ENCODE measurements around the gene SLC22A2. TPM values are rescaled to one million over a fixed set of nuclear protein-coding genes. Genes with fewer than 3 reads are reported as not detected.

Gene SLC22A2
- total RNA-seq, 4 donors from 2014 or later = not detected

DNA sequence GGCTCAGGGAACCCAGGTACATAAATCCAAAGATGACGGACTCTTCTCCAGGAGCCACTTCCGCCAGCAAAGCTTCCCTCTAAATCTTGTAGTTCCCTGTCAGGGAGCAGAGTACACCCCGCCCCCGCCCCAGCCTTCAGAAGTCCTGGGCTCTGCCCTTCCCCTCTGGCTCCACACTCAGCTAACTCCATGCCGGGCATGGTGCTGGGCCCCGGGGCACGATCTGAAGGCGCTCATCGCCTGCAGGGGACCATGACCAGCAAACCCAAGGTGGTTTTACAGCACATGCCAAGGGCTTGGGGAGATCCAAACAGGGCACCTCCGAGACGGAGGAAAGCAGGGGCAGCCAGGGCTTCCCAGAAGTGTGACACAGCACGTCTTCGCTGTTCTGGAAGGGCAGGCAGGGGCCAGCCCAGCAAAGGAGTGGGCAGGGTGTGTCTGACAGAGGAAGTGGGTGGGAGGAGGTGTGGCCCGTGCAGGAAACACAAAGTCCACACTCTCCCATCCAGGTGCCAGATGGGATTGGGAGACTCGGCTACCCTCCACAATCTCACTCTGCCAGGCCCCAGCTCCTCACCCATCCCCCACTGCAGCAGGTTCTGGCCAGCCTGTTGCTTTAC, 41.6 kb upstream of the SLC22A2 start:
- no peak for DNase-seq
- Histone ChIP-seq H3K4me1 (no peaks in the 10 kb centered on the region), H3K36me3 (no peaks in the 10 kb centered on the region), H3K4me3 (replicated peaks in 1 of 3) (no peak overlapping the region), H3K27ac (no peak overlapping the region), H3K9me3 (no peaks in the 10 kb centered on the region), H3K27me3 (no peaks in the 10 kb centered on the region)
- intact Hi-C loops (cut with DNase I) = no loop called here
- TF ChIP-seq, protein P1, sequence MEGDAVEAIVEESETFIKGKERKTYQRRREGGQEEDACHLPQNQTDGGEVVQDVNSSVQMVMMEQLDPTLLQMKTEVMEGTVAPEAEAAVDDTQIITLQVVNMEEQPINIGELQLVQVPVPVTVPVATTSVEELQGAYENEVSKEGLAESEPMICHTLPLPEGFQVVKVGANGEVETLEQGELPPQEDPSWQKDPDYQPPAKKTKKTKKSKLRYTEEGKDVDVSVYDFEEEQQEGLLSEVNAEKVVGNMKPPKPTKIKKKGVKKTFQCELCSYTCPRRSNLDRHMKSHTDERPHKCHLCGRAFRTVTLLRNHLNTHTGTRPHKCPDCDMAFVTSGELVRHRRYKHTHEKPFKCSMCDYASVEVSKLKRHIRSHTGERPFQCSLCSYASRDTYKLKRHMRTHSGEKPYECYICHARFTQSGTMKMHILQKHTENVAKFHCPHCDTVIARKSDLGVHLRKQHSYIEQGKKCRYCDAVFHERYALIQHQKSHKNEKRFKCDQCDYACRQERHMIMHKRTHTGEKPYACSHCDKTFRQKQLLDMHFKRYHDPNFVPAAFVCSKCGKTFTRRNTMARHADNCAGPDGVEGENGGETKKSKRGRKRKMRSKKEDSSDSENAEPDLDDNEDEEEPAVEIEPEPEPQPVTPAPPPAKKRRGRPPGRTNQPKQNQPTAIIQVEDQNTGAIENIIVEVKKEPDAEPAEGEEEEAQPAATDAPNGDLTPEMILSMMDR (IDR thresholded peaks at IDR 0.05) = no peak
- TF ChIP-seq POLR2A (IDR thresholded peaks at IDR 0.05) = no peak
- 75 to 88% methylated on average over 10 to 12 of the region's 15 CpGs for WGBS, 2 donors

DNA sequence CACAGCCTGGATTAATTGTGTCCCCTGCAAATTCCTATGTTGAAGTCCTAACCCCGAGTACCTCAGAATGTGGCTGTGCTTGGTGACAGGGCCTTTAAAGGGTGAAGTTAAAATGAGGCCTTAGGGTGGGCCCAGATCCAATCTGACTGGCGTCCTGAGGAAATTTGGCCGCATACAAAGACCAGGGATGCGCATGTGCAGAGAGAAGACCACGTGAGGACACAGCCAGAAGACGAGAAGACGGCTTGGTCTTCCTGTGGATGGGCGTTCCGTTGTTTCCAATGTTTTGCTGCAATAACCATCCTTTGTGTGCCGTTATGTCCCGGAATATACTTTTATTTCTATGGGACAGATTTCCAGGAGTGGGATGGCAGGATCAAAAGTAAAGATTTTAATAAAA, 40.9 kb upstream of the SLC22A2 start:
- no peak overlapping the region for H3K4me3 ChIP-seq (replicated peaks in 1 of 3)
- TF ChIP-seq, protein P1 (IDR thresholded peaks at IDR 0.05) = no peak
- TF ChIP-seq POLR2A (IDR thresholded peaks at IDR 0.05) = no peak
- H3K27me3 ChIP-seq = no peaks in the 10 kb centered on the region
- H3K9me3 ChIP-seq = no peaks in the 10 kb centered on the region
- H3K27ac ChIP-seq = no peak overlapping the region
- no peaks in the 10 kb centered on the region for H3K4me1 ChIP-seq
- no peak for DNase-seq
- intact Hi-C loops (cut with DNase I) = no loop called here
- 93 to 94% methylated on average over 11 of the region's 11 CpGs for WGBS, 2 donors
- H3K36me3 ChIP-seq = no peaks in the 10 kb centered on the region

DNA sequence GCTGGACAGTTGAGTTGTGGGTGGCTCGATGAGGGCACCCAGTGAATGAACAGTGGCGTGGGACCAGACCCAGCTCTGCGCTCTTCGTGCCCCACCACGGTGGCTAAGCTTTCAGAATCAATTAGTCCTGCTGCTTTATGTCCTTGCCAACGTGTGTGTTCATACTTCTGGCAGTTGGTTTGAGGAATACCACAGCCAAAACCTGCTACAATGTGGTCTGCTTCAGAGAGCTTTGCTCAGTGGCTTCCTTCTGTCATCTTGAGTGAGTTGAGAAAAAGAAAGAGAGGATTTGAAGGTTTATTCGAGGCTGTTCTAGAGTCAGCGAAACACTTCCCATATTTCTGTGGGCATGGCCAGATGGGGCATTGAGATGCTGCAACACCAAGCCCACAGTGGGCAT, 39.5 kb upstream of the SLC22A2 start:
- TF ChIP-seq, protein P1 (IDR thresholded peaks at IDR 0.05) = no peak
- TF ChIP-seq POLR2A (IDR thresholded peaks at IDR 0.05) = no peak
- no peak for DNase-seq
- 88 to 93% methylated on average over 8 of the region's 8 CpGs for WGBS, 2 donors
- Histone ChIP-seq H3K4me1 (no peaks in the 10 kb centered on the region), H3K9me3 (no peaks in the 10 kb centered on the region), H3K27ac (no peak overlapping the region), H3K4me3 (replicated peaks in 1 of 3) (no peak overlapping the region), H3K27me3 (no peaks in the 10 kb centered on the region), H3K36me3 (no peaks in the 10 kb centered on the region)
- intact Hi-C loops (cut with DNase I) = no loop called here

DNA sequence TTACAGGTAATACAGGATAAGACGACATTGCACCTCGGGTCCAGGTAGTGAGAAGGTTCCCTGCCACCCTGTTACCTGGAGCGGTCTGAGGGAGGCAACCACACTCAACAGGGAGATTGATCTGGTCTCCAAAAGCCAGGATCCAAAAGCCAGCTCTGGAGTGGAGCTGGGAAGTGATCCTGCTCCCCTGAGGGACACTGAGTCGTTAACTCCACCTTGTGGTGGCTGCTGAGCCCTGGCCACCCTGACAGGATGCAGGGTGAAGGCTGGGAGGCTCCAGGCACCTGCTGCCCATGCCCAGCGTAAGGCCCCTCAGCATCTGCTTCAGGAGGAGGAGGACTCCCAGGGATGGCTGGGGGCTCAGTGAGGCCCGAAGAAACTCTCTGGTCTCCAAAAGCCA, 38.7 kb upstream of the SLC22A2 start:
- no peak for TF ChIP-seq POLR2A (IDR thresholded peaks at IDR 0.05)
- TF ChIP-seq, protein P1 (IDR thresholded peaks at IDR 0.05) = no peak
- 85 to 88% methylated on average over 6 of the region's 6 CpGs for WGBS, 2 donors
- H3K27me3 ChIP-seq = no peaks in the 10 kb centered on the region
- no peaks in the 10 kb centered on the region for H3K9me3 ChIP-seq
- intact Hi-C loops (cut with DNase I) = no loop called here
- H3K4me1 ChIP-seq = no peaks in the 10 kb centered on the region
- no peak for DNase-seq
- H3K27ac ChIP-seq = no peak overlapping the region
- no peak overlapping the region for H3K4me3 ChIP-seq (replicated peaks in 1 of 3)
- no peaks in the 10 kb centered on the region for H3K36me3 ChIP-seq

DNA sequence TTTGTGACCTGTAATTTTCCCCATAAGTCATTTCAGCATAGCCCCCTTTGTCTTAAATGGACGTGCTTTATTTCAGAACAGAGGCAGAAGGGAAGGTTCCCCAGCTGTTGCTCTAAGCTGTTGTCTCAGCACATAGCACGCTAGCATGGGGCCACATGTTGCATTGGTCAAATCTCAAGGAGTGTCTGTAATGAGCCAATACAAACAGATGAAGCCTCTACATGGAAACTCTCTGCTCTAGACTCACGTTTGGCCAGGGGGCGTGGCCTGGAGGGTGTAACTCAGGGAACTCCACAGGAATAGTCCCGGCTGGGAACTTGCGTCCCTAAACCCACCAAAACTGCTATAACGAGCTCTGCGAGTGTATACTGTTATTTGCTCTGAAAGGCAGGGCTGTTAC, 35.2 kb upstream of the SLC22A2 start:
- peak; percentile 7 to 10 for DNase-seq
- 52 to 67% methylated on average over 5 to 8 of the region's 8 CpGs for WGBS, 2 donors
- TF ChIP-seq POLR2A (IDR thresholded peaks at IDR 0.05) = no peak
- TF ChIP-seq, protein P1 (IDR thresholded peaks at IDR 0.05) = no peak
- intact Hi-C loops (cut with DNase I) = no loop called here
- Histone ChIP-seq H3K4me1 (no peaks in the 10 kb centered on the region), H3K27ac (no peak overlapping the region), H3K36me3 (no peaks in the 10 kb centered on the region), H3K9me3 (no peaks in the 10 kb centered on the region), H3K4me3 (replicated peaks in 1 of 3) (no peak overlapping the region), H3K27me3 (no peaks in the 10 kb centered on the region)
